K562 (cell line): Measurements from ENCODE around the gene PADI4. TPM values are rescaled to one million over a fixed set of nuclear protein-coding genes. Genes with fewer than 3 reads are reported as not detected.

Experiments
- CHD7 ChIP-seq: fragments of 200-600 bp; sonication (generic); IDR thresholded peaks from one replicate; pipeline ENCODE4 v1.6.1; 2012; ENCODE audit warnings: mild to moderate bottlenecking, low read depth, low read length, inconsistent platforms
- CREBBP ChIP-seq: IDR thresholded peaks from one replicate; pipeline ENCODE4 v1.6.1; 2012; ENCODE audit warnings: low read depth, mild to moderate bottlenecking, control low read depth, inconsistent platforms, low read length
- FOXJ2 ChIP-seq: fragments of 200-800 bp; sonication (Bioruptor generic); IDR thresholded peaks from 2 replicates; pipeline ENCODE4 v1.6.1; 2016; ENCODE audit warnings: missing genetic modification characterization, missing compliant biosample characterization
- FOXK1 ChIP-seq: sonication (generic); formaldehyde crosslinking; IDR thresholded peaks from 2 replicates; pipeline ENCODE4 v1.8.0; 2022; ENCODE audit warnings: missing genetic modification reagents, mild to moderate bottlenecking, borderline replicate concordance
- HNRNPUL1 ChIP-seq: fragments of 200-400 bp; formaldehyde crosslinking; IDR thresholded peaks from 2 replicates; pipeline ENCODE4 v1.6.1; 2017; ENCODE audit warnings: low read length
- JUND ChIP-seq, 2 experiments: IDR thresholded peaks; 2 replicates in 1 of 2; 3 replicates in 1 of 2; pipeline ENCODE4 v1.6.1; 2011; ENCODE audit warnings: borderline replicate concordance in 2 of 2, low read depth in 2 of 2, low read length in 2 of 2, improper control_type of control experiment in 1 of 2, missing biosample characterization in 1 of 2, missing genetic modification characterization in 1 of 2, missing genetic modification reagents in 1 of 2
- NFATC3 ChIP-seq: fragments of 450-650 bp; IDR thresholded peaks from 2 replicates; pipeline ENCODE4 v1.6.1; 2017; ENCODE audit warnings: mild to moderate bottlenecking
- PPARD ChIP-seq: fragments of 250-450 bp; sonication (Bioruptor Pico); IDR thresholded peaks from 2 replicates; pipeline ENCODE4 v1.8.0; 2022; ENCODE audit warnings: inconsistent platforms, mild to moderate bottlenecking, moderate library complexity
- SUPT5H ChIP-seq: fragments of 450-650 bp; IDR thresholded peaks from 2 replicates; pipeline ENCODE4 v1.6.1; 2016
- YBX1 ChIP-seq: fragments of 450-650 bp; IDR thresholded peaks from 2 replicates; pipeline ENCODE4 v1.7.1; 2016; ENCODE audit warnings: mild to moderate bottlenecking
- ZNF124 ChIP-seq: sonication (generic); formaldehyde crosslinking; IDR thresholded peaks from 2 replicates; pipeline ENCODE4 v1.8.1; 2022; ENCODE audit warnings: missing genetic modification reagents
- ZNF561 ChIP-seq: fragments of 450-650 bp; formaldehyde crosslinking; conservative IDR thresholded peaks from 2 replicates; pipeline ENCODE4 v1.4.0; 2020; ENCODE audit warnings: mild to moderate bottlenecking, moderate library complexity
- polyA plus RNA-seq, 8 experiments: library from polyadenylated mRNA; depleted of rRNA in 4 of 8; stranded (reverse) in 5 of 8; unstranded in 3 of 8; fragments of >200 nt; fragmentation: Nextera tagmentation in 2 of 8; fragmentation: Illumina TruSeq in 1 of 8; extraction: Ambion mirVana in 2 of 8; extraction: Trizol in 1 of 8; gene quantifications; 2 replicates each; pipeline versions ENCODE4 v1.2.1 to v1.2.3, GENCODE V29; 2011 to 2014; ENCODE audit warnings: inconsistent platforms in 1 of 8, missing spikeins in 1 of 8
- total RNA-seq, 7 experiments: library from RNA; depleted of rRNA in 6 of 7; stranded (reverse); fragments of >200 nt in 6 of 7; fragmentation: Illumina TruSeq in 2 of 7; extraction: Trizol in 2 of 7; gene quantifications; 2 replicates each; pipeline versions ENCODE4 v1.2.1 to v1.2.3, GENCODE V29; 2011 to 2021; ENCODE audit warnings: low replicate concordance in 1 of 7

Gene PADI4
- total and polyA plus RNA-seq, 9 of the 15 experiments (the other 6 are each of a cell fraction or from before 2014, with no cell fraction given) = 0.22 to 0.33 TPM; not detected in 7

- TF ChIP-seq CHD7 (no peak), NFATC3 (0 out of 2 replicates have a peak, but pooled peaks have one; percentile 23), YBX1 (no peak), JUND (IDR thresholded peaks at IDR 0.05; ENCODE audit: borderline replicate concordance, low read depth, low read length) (peak; percentile 16; the same call in 1 of the 2 replicates), JUND (tag; IDR thresholded peaks at IDR 0.05; ENCODE audit: borderline replicate concordance, low read depth, low read length) (peak; percentile 95; the same call in 2 of the 3 replicates), ZNF124 (CRISPR knock-in tag) (no peak), CREBBP (no peak), HNRNPUL1 (no peak), SUPT5H (no peak), FOXK1 (CRISPR knock-in tag) (no peak), FOXJ2 (tag) (no peak), ZNF561 (CRISPR knock-in tag) (peak; percentile 95), PPARD (peak; percentile 94)
Observed at GRCh38 chr1:17360272-17360956, 52.4 kb downstream of the PADI4 start (continued).
